ENCODE measurements around the gene MRPL10.

The MRPL10 gene

DNA sequence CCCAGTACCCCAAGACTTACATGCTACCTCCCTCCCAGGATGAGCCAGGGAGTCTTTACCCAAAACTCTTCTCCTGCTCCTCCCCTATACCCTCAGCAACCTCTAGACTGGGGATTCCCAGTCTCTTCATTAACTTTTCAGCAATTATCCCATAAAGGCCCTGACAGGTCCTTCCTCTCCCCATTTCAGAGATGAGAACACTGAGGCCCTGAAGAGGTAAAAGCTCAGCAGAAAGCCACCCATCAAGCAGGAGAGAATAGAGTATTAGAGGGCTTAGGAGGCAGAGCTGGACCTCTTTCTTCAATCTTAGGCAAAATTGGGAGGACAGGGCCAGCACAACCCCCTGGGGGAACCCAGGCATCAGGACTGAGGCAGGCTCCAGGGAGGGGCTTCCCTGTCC, 25.5 kb upstream of the MRPL10 start:
- Histone ChIP-seq H4K20me1 (ENCODE audit: low read depth, low read length) (no peaks in the 10 kb centered on the region), H3K27me3 (ENCODE audit: low read length) (no peaks in the 10 kb centered on the region), H2AFZ (ENCODE audit: low read depth, low read length, severe bottlenecking) (no peak overlapping the region), H3K9me2 (replicated peaks; ENCODE audit: insufficient read depth, low read length) (no peaks in the 10 kb centered on the region), H3K4me2 (ENCODE audit: low read depth, low read length, poor library complexity, severe bottlenecking) (no peak overlapping the region), H3K27ac (ENCODE audit: low read depth, low read length) (no peak overlapping the region), H3K9ac (ENCODE audit: low read length) (no peak overlapping the region), H3K36me3 (ENCODE audit: low read length) (no peaks in the 10 kb centered on the region), H3F3A (ENCODE audit: insufficient read depth) (no peaks in the 10 kb centered on the region), H3K79me2 (ENCODE audit: insufficient read depth, low read length) (no peaks in the 10 kb centered on the region), H3K9me3 (ENCODE audit: insufficient read depth, low read length) (no peaks in the 10 kb centered on the region), H3K4me3 (ENCODE audit: insufficient read depth, low read length, poor library complexity, severe bottlenecking) (no peak overlapping the region)
- no peak for TF ChIP-seq EZH2phosphoT487 (conservative IDR thresholded peaks at IDR 0.05; ENCODE audit: low read length)
- TF ChIP-seq, protein P1, sequence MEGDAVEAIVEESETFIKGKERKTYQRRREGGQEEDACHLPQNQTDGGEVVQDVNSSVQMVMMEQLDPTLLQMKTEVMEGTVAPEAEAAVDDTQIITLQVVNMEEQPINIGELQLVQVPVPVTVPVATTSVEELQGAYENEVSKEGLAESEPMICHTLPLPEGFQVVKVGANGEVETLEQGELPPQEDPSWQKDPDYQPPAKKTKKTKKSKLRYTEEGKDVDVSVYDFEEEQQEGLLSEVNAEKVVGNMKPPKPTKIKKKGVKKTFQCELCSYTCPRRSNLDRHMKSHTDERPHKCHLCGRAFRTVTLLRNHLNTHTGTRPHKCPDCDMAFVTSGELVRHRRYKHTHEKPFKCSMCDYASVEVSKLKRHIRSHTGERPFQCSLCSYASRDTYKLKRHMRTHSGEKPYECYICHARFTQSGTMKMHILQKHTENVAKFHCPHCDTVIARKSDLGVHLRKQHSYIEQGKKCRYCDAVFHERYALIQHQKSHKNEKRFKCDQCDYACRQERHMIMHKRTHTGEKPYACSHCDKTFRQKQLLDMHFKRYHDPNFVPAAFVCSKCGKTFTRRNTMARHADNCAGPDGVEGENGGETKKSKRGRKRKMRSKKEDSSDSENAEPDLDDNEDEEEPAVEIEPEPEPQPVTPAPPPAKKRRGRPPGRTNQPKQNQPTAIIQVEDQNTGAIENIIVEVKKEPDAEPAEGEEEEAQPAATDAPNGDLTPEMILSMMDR (IDR thresholded peaks at IDR 0.05; ENCODE audit: insufficient read depth, low read length, poor library complexity, severe bottlenecking): no peak

- no peaks in the 10 kb centered on the region for H3F3A ChIP-seq (ENCODE audit: insufficient read depth)
- H4K20me1 ChIP-seq (ENCODE audit: low read depth, low read length): no peaks in the 10 kb centered on the region
- H2AFZ ChIP-seq (ENCODE audit: low read depth, low read length, severe bottlenecking): no peak overlapping the region
- no peak overlapping the region for H3K9ac ChIP-seq (ENCODE audit: low read length)
- H3K9me3 ChIP-seq (ENCODE audit: insufficient read depth, low read length): no peaks in the 10 kb centered on the region
- no peaks in the 10 kb centered on the region for H3K9me2 ChIP-seq (replicated peaks; ENCODE audit: insufficient read depth, low read length)
- H3K4me2 ChIP-seq (ENCODE audit: low read depth, low read length, poor library complexity, severe bottlenecking): no peak overlapping the region
- H3K36me3 ChIP-seq (ENCODE audit: low read length): no peaks in the 10 kb centered on the region
- H3K27ac ChIP-seq (ENCODE audit: low read depth, low read length): no peak overlapping the region
- no peak overlapping the region for H3K4me3 ChIP-seq (ENCODE audit: insufficient read depth, low read length, poor library complexity, severe bottlenecking)
- TF ChIP-seq, protein P1 (IDR thresholded peaks at IDR 0.05; ENCODE audit: insufficient read depth, low read length, poor library complexity, severe bottlenecking): no peak
- no peak for TF ChIP-seq EZH2phosphoT487 (conservative IDR thresholded peaks at IDR 0.05; ENCODE audit: low read length)
- no peaks in the 10 kb centered on the region for H3K79me2 ChIP-seq (ENCODE audit: insufficient read depth, low read length)
- no peaks in the 10 kb centered on the region for H3K27me3 ChIP-seq (ENCODE audit: low read length)
Observed at GRCh38 chr17:47855737-47856136, 24.4 kb upstream of the MRPL10 start.

GRCh38 chr17:47853616-47854015, 22.3 kb upstream of the MRPL10 start:
- Histone ChIP-seq H3K4me3 (ENCODE audit: insufficient read depth, low read length, poor library complexity, severe bottlenecking) (no peak overlapping the region), H2AFZ (ENCODE audit: low read depth, low read length, severe bottlenecking) (no peak overlapping the region), H3F3A (ENCODE audit: insufficient read depth) (no peaks in the 10 kb centered on the region), H3K9ac (ENCODE audit: low read length) (no peak overlapping the region), H3K79me2 (ENCODE audit: insufficient read depth, low read length) (no peaks in the 10 kb centered on the region), H3K27ac (ENCODE audit: low read depth, low read length) (no peak overlapping the region), H3K9me2 (replicated peaks; ENCODE audit: insufficient read depth, low read length) (no peaks in the 10 kb centered on the region), H3K27me3 (ENCODE audit: low read length) (no peaks in the 10 kb centered on the region), H3K4me2 (ENCODE audit: low read depth, low read length, poor library complexity, severe bottlenecking) (no peak overlapping the region), H3K36me3 (ENCODE audit: low read length) (no peaks in the 10 kb centered on the region), H4K20me1 (ENCODE audit: low read depth, low read length) (no peaks in the 10 kb centered on the region), H3K9me3 (ENCODE audit: insufficient read depth, low read length) (no peaks in the 10 kb centered on the region)
- TF ChIP-seq EZH2phosphoT487 (conservative IDR thresholded peaks at IDR 0.05; ENCODE audit: low read length): no peak
- TF ChIP-seq, protein P1 (IDR thresholded peaks at IDR 0.05; ENCODE audit: insufficient read depth, low read length, poor library complexity, severe bottlenecking): no peak

Measured in SU-DHL-6 (cell line).